ENCODE measurements around the gene TMCC1.
"Not testable (repeated sequence)": the region's sequence is repeated elsewhere in the genome, so short reads cannot be mapped to it uniquely, and the experiment has no call there.

TMCC1 gene

DNA sequence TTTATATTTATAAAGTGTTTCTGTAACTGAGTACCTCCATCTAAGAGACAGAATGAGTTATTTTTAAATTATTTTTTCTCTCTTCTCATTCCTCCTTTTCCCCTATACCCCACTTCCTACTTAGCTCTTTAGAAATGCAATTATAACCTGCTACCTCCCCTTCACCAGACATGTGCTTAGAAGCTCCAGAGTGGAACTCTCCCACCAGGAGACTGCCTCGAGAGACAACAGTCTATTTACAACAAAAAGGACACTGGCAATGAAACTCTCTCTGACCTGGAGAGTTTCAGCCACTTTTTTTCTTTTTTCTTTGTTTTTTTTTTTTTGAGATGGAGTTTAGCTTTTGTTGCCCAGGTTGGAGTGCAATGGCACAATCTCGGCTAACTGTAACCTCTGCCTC is 177.7 kb downstream of the TMCC1 start:
- DNase-seq = no peak

DNA sequence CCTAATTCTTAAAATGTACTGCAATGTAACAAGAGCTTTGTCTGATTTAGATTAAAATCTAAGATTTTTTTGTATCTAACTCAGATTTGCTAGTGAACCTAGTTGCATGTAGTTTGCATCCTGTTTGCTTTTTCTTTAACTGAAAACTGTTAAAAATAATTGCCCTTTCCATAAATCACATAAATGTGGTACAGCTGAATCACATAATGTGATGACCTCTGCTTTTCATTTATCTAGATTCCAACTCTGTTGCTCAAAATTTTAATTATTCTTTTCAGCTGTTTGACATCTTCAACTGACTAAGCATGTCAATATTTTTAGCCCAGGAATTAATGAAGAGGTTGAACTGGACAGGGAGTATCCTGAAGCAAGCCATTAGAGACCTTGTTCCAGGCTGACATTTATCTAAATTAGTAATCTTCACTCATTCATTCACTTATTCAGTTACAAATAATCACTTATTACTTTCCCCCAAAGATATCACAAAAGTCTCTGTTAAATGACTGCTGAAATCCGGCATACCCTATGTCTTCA is 185.1 kb downstream of the TMCC1 start:
- DNase-seq = no peak

DNA sequence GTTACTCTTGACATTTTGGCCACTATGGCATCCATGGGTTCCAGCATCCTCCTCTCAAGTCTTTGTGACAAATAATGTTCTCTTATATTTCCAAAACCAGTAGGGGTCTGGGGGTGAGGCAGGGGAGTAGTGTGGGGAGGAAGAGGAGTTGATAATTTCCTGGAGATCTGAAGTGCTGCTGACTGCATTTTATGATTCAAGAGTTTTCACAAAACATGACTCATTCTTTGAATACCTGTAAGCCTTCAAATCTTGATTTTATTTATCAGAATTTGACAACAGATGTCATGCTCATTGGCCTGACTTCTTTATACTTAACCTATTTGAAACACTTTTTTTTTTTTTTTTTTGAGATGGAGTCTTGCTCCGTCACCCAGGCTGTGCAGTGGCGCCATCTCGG is 188.2 kb downstream of the TMCC1 start:
- DNase-seq = no peak

DNA sequence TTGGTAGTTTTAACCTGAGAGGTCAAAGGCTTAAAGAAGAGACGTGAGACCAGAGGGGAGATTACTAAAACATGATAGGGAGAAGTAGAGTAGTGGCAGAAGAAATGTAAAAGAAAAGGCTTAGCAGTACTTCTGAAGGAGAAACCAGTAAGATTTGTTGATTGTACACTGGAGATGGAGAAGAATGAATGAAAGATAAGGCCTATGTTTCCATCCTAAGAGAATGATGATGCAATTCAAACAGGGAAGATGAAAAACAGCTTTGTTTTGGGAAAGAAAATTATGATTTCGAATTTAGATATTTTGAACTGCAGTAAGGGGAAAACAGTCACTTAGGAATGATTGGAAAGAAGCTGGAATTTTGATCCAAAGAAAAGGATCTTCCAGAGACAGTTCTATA is 189.6 kb downstream of the TMCC1 start:
- no peak for DNase-seq

DNA sequence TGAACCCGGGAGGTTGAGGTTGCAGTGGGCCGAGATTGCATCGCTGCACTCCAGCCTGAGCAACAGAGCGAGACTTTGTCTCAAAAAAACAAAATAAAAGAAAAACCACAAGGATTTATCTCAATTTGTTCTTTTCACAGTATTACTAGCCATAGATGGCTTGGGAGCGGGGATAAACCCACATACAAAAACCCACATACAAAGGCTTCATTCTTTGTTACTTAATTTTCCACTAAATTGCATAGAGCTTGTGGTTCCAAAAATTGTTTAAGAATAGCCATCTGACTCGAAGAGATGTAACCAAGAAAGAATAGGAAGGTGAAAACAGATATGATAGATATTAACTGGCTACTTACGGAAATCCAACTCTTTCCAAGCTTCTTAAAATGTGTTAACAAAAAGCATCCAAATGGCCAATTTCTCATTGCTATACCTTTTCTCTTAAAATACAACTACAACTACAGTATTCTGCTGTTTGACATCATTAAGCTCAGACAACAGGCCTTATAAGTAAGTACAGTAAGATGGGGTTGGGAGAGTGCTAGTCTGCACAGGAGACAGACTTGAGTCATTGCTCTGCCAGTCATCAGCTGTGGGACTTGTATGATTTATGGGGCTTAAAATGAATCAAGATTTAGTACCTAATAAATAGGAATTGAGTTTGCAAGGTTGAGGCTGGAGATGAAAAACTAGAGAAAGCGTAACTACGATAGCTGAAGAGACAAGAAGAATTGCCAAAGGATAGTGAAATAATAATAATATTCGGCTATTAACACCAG is 190.4 kb downstream of the TMCC1 start:
- DNase-seq = no peak

DNA sequence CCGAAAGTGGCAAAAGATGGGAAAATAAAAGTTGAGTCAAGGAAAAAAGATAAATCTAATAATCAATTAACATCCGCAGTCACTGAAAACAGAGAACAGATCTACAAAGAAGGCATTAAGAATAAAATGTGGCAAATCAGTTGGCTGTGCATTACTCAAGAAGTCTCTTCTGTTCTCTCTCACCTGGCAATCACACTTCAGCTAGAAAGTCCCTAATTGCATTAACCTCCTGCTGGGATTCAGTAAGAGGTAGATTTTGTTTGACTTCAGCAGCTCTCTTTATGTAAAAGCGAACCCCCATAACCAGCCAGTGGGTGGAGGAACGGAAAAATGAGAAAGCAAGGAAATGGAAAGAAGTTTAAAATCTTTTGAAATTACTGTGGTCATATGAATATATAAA is 192.3 kb downstream of the TMCC1 start:
- no peak for DNase-seq

DNA sequence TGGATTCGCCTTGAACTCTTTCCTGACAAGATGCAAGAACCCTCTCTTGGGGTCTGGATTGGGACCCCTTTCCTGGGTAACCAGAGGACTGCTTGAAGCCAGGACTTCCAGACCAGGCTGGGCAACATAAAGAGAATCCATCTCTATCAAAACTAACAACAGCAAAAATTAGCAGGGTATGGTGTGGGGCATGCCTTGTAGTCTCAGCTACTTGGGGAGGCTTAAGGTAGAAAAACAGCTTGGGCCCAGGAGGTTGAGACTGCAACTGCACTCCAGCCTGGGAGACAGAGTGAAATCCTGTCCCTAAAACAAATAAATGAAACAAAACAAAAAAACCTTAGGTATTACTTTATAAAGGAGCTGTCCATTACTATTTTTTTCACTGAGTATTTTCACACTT is 193.9 kb downstream of the TMCC1 start:
- no peak for DNase-seq

DNA sequence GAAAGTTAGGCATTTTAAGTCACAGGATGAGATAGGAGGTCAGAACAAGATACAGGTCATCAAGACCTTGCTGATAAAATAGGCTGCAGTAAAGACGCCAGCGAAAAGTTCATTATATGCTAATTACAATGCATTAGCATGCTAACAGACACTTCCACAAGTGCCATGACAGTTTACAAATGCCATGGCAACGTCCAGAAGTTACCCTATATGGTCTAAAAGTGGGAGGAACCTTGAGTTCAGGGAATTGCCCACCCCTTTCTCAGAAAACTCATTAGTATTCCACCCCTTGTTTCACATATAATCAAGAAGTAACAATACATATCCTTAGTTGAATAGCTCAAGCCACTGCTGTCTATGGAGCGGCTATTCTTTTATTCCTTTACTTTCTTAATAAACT is 194.3 kb downstream of the TMCC1 start:
- DNase-seq = peak; percentile 50

DNA sequence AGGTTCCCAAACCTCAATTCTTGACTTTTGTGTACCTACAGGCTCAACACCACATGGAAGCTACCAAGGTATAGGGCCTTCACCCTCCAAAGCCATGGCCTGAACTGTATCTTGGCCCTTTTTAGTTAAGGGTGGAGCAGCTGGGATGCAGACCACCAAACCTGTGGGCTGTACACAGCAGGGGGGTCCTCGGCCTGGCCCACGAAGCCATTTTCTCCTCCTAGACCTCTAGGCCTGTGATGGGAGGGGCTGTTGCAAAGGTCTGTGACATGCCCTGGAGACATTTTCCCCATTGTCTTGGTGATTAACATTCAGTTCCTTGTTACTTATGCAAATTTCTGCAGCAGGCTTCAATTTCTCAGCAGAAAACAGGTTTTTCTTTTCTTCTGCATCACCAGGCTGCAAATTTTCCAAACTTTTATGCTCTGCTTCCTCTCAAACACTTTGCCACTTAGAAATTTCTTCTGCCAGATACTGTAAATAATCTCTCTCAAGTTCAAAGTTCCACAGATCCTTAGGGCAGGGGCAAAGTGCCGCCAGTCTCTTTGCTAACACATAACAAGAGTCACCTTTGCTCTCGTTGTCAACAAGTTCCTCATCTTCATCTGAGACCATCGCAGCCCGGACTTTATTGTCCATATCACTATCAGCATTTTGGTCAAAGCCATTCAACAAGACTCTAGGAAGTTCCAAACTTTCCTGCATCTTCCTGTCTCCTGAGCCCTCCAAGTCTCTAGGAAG is 196.1 kb downstream of the TMCC1 start:
- no peak for DNase-seq

DNA sequence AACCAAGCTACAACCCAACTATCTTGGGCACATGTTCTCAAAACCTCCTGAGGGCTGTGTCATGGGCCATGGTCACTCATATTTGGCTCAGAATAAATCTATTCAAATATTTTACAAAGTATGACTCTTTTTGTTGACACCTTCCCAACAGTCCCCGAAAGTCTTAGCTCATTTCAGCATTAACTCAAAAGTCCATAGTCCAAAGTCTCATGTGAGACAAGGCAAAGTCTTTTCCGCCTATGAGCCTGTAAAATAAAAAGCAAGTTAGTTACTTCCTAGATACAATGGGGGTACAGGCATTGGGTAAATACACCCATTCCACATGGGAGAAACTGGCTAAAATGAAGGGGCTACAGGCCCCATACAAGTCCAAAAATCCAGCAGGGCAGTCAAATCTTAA is 197.1 kb downstream of the TMCC1 start:
- DNase-seq = not testable (repeated sequence)

DNA sequence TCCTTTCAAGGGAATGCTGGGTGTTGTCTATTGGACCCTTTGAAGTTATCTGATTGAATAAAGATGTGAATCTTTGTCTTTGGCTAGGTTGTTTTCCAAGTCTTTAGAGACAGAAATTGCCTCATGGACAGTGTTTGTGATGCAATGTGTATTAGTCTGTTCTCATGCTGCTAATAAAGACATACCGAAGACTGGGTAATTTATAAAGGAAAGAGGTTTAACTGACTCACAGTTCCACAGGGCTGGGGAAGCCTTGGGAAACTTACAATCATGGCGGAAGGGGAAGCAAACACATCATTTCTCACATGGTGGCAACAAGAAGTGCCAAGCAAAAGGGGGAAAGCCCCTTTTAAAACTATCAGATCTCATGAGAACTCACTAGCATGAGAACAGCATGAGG is 198.3 kb downstream of the TMCC1 start:
- no peak for DNase-seq

DNA sequence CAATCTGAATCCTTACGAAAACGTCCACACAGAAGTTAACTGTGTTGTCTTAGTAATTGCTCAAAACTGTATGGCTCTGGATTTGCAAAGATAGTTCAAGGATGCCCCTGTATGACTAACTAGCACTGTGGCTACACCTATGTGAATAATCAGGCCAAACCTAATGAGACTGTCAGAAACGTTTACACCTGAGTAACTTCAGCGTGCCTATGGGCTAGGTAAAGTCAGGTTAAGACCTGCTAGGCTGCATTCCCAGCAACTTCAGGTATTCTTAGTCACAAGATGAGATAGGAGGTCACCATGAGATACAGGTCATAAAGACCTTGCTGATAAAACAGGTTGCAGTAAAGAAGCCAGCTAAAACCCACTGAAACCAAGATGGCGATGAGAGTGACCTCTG is 199.3 kb downstream of the TMCC1 start:
- no peak for DNase-seq

DNA sequence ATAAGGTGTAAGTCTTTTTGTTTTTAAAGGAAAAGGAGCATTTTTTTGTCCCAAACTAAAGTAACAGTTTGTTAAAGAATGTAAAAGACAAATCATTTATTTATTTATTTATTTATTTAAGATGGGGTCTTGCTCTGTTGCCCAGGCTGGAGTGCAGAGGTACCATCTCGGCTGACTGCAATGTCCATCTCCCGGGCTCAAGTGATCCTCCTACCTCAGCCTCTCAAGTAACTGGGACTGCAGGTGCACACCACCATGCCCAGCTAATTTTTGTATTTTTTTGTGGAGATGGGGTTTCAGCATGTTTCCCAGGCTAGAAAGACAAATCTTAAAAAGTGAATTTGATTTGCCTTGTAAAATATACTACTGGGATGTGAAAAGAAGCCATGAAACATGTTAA is 200.8 kb downstream of the TMCC1 start:
- no peak for DNase-seq

DNA sequence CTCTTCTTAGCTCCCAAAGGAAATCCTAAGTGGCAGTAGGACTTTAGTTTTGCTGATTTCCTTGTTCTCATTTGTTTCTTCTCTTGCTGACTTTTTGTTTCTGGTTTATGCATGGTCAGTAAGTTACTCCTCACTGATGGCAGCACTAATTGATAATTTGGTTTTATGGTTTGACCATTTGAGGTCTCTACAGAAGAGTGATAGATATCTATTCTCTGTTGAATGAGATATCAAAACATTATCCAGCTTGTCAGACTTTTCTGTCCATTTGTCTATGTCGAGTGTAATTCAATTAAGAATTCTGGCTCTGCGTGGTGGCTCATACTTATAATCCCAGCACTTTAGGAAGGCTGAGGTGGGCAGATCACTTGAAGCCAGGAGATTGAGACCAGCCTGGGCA is 202.5 kb downstream of the TMCC1 start:
- DNase-seq = no peak

DNA sequence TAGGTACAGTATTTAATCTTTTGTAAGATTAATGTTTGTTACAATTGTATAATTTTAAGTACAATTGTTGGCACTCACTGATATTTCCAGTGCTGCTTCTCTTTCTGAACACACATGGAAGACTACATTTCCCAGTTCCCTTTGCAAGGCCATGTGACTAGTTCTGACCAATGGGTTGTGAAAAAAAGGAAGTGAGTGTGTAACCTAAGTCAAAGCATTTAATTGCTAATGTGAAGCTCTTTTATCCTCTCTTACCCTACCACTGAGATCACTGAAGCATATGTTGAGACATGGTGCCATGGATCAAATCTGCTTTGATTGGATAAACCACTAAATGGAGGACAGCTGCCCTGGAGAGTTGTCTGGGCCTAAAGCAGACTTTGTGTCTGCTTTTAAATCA is 203.1 kb downstream of the TMCC1 start:
- DNase-seq = peak; percentile 88

DNA sequence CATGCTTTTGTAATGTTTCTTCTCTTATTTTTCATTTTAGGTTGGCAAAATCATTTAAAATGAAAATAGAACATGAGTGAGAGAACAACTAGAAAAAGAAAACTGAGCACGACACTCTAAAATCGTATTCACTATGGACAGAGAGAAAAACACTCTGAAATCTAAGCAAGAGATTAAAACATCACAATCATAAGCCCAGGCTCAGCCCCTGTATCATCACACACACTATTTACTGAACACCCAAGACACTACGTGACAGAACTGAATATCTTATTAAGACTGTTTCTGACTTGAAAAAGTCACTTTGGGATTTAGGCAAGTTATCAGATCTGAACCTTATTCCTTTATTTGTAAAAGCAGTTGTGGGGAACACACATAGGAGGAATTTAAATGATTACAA is 204.5 kb downstream of the TMCC1 start:
- no peak for DNase-seq

DNA sequence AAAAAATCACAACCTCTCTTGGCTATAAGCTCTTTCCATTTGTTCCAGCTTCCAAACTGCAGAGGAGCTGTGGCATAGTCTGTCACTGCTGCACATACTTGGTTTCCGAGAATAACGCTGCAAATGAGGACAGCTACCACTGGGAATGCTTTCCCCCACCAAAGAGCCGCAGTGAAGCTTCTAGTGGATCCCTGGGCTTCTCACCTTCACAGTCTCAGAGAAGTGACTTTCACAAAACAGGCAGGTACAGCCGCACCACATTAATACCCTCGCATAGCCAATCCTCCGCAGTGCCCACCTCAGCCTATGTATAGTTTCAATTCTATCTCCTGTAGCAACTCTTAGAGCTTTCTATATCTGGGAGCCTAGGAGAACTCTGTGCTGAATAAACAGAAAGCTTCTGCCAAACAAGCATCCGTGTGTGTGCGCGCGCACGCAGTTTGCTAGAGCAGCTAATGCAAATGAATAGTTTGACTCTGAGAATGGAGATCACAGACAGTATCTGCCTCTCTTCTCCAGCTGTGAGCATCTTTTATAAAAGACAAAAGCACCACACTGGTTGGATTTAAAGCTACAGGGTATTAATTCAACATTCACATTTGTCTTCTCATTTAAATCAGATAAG is 205.1 kb downstream of the TMCC1 start:
- DNase-seq = no peak

DNA sequence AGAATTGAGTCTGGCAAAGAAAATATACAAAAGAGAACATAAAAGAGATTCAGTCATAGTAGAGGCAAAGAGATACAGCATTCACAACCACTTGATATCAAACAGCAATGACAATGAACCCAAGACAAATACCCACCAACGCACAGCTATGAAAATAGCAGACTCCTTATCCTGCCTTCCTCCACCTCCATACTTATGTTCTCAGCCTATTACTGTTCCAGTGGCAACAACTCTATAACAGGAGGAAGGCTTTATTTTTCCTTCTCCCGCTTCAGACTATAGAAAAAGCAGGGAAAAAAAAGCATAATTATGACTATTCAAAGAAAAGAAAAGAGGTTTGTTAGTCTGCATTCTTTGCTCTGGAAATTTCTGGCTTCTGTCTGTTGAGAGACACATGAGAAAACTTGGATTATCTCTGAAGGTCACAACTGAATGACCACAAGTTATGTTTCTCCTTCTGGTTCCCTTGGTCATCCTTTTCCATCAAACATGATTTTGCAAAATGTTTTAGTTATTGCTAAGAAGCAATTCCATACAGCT is 205.9 kb downstream of the TMCC1 start:
- DNase-seq = no peak

DNA sequence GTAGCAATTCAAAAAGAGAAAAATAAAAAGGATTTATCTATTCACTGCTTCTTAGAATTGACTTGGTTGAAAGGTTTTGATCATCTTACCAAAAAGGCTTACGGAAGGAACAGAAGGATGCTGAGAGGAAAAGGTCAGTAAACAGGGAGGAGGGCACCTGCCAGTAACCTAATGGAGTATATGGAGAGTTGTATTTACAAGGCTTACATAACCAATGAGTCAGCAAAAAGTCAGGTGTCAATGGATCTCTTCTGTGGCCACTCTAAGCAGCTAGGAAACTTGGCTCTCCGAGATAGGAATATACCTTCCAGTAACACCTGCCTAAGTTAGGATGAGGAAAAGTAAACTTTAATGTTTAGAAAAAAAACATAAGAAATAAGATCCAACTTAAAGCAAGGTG is 206.6 kb downstream of the TMCC1 start:
- peak; percentile 40 for DNase-seq

DNA sequence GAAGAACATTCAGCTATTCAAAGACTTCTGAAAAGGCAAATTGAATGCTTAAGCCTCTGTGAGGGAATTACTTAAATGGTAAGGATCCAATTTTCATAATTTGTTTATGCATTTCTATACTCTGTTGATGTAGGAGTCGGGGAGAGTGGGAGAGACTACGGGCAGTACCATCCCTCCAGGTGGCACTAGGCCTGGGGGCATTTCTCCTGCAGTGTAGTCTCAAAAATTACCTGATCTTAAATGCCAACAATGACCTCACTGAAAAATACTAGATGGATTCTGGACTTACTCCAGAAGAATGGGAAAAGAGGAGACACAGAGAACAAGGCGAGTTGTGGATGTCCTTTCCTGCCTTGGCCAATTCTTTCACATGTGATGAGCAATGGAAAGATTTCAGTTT is 209.2 kb downstream of the TMCC1 start:
- no peak for DNase-seq

DNA sequence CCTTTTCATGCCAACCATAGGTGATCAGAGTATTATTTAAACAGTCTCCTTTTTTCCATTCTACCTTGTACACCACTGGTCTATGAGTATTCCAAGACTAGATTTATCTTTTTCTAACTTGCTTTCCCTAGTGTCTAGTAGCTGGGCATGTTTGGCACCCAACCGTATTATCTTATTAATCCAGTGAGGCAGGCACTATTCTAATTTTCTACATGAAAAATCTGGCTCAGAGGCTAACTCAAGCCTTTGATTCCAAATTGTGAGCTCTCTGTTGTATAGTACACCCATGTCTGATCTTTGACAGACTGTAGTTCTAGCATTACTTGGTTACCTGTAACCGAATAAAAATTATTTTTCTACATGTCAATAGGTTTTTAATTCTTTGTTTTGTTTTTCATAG is 210.3 kb downstream of the TMCC1 start:
- DNase-seq = no peak

DNA sequence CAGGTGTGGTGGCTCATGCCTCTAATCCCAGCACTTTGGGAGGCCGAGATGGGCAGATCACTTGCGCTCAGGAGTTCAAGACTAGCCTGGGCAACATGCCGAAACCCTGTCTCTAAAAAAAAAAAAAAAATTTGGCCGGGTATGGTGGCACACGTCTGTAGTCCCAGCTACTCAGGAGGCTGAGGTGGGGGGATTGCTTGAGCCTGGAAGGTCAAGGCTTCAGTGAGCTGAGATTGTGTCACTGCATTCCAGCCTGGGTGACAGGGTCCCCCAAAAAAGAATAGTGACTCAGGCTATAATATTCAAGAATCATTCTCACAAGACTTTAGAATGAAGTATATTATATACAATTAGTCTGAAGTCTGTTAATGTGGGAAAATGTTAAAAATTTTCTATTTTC is 216.5 kb downstream of the TMCC1 start:
- no peak for DNase-seq

DNA sequence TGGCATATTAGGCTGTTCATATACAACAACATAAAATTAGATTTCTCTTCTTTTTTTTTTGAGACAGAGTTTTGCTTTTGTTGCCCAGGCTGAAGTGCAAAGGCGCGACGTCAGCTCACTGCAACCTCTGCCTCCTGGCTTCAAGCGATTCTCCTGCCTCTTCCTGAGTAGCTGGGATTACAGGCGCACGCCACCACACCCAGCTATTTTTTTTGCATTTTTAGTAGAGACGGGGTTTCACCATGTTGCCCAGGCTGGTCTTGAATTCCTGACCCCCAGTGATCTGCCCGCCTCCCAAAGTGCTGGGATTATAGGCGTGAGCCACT is 218.8 kb downstream of the TMCC1 start:
- DNase-seq = not testable (repeated sequence)
